ENCODE measurements around the gene RNU6-9.
A peak's percentile ranks its signal among the peaks of the same experiment; 100 is the strongest.

RNU6-9 gene

DNA sequence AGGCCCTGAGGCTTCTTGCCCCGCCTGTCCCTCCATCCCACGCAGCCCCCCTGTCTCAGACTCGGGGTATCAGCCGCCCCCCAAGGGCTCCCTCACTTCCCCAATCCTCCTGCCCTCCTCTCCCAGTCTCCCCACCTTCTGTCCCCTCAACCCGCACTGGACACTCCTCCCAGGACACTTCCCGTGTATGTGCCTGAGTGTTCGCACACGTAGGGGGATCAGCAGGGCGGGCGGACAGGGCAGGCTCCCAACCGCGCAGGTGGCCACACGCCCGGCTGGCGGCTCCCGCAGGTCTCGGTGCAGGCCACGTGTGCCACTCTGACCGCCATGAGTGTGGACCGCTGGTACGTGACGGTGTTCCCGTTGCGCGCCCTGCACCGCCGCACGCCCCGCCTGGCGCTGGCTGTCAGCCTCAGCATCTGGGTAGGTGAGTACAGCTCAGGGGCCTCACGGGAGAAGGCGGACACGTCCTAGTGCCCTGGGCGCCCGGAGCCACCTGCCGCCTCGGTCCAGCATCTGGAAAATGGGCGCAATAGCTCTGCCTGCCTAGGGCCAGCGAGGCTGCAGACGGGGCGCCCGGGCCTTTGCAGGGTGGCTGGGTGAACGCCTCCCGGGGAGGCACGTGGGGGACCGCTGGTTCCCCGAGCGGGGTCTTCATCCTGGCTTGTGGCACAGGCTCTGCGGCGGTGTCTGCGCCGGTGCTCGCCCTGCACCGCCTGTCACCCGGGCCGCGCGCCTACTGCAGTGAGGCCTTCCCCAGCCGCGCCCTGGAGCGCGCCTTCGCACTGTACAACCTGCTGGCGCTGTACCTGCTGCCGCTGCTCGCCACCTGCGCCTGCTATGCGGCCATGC is 26.1 kb downstream of the RNU6-9 start:
- no peak for DNase-seq (ENCODE audit: low spot score)

- DNase-seq (ENCODE audit: low spot score): no peak
These were observed 27.0 kb downstream of the RNU6-9 start for GRCh38 chr19:920051-920864.

GRCh38 chr19:924553-925086 is 31.3 kb downstream of the RNU6-9 start:
- DNase-seq (ENCODE audit: low spot score): no peak

GRCh38 chr19:925087-925525 is 31.8 kb downstream of the RNU6-9 start:
- DNase-seq (ENCODE audit: low spot score): no peak

DNA sequence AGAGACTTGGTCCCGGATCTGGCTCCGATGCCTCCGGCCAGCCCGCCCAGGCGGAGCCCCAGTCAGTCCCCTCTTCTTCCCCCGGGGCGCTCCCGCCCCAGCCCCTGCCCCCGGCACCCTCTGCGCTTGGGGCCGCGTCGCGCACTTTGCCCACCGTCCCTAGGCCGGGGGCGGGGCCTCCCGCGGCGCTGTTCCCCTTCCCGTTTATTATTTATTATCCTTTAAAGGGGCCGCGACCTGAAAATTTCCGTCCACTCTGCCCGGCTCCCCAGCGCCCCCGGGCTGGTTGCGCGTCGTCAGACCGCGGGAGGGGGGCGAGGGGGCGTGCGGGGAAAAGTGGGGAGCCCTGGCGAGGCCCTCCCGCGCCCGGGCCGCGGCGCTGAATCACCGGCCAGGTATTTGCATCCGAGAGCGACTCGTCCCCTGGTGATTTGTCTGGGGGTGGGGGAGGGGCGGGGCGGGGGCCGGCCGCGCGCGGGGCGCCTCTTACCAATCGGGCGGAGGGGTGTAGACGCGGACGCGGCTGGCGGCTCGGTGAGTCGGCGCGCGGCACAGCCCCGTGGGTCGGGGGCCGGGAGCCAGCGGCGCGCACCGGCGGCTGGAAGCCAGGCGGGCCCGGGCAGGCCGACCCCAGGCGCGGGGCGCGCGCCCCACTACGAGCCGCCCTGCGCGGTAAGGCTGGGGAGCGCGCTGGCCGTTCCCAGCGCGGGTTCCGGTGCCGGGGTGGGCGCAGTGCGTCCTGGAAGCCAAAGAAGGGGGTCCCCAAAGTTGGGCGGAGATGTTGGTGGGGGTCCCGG is 32.4 kb downstream of the RNU6-9 start, which contains the start of gene ARID3A:
Gene ARID3A (plus strand): TSS at position 510 of the 797 bp plus-strand sequence. CDS start 3,494 bp downstream, outside the sequence.
- DNase-seq (ENCODE audit: low spot score): peak; percentile 74

GRCh38 chr19:926323-926588 is 33.0 kb downstream of the RNU6-9 start:
- no peak for DNase-seq (ENCODE audit: low spot score)

DNA sequence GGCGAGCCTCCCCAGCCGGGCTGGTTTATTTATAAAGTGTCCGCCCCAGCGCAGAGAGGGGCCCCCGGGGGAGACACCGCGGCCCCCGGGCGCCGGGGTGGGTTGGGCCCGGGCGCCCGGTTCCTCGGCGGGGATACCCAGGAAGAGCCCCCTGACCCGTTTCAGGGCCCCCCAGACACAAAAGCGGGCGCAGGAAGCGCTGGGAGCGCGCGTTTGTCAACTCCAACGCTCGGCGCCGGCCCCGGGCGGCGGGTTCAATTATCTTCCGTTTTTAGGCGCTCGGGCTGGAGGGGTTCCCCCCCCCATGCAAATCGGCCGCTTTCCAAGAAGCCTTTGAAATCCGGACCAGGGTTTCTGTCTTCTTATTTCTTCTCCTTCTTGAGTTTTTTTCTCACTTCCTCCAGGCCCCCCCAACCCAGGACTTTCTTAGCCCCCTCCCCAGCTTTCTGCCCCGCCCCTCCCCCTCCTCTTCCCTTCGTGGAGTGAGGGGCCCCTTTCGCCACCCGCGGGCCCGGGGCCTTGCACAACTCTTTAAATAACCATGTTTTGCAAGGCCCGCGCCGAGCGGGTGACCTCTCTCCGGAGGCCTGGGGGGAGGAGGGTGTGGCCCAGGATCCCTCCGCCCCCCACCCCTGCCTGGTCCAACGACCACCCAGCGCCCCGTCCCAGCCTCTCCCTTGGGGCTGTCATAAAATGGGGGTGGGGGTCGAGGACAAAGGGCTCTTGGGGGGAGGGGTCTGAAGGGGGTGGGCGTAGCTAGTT is 33.5 kb downstream of the RNU6-9 start:
- DNase-seq (ENCODE audit: low spot score): no peak

- no peak for DNase-seq (ENCODE audit: low spot score)
These were observed 34.1 kb downstream of the RNU6-9 start for GRCh38 chr19:927351-927779.

- no peak for DNase-seq (ENCODE audit: low spot score)
These were observed 34.6 kb downstream of the RNU6-9 start for GRCh38 chr19:927780-928401.

GRCh38 chr19:928471-929202 is 35.4 kb downstream of the RNU6-9 start:
- DNase-seq (ENCODE audit: low spot score): no peak

- no peak for DNase-seq (ENCODE audit: low spot score)
These were observed 36.1 kb downstream of the RNU6-9 start for GRCh38 chr19:929203-929890.

- DNase-seq (ENCODE audit: low spot score): no peak
These were observed 36.6 kb downstream of the RNU6-9 start for GRCh38 chr19:929891-930258.

- DNase-seq (ENCODE audit: low spot score): no peak
These were observed 38.8 kb downstream of the RNU6-9 start for GRCh38 chr19:931860-932647.

- DNase-seq (ENCODE audit: low spot score): peak; percentile 50
These were observed 39.6 kb downstream of the RNU6-9 start for GRCh38 chr19:932648-933552.

- DNase-seq (ENCODE audit: low spot score): no peak
These were observed 40.2 kb downstream of the RNU6-9 start for GRCh38 chr19:933553-933882.

DNA sequence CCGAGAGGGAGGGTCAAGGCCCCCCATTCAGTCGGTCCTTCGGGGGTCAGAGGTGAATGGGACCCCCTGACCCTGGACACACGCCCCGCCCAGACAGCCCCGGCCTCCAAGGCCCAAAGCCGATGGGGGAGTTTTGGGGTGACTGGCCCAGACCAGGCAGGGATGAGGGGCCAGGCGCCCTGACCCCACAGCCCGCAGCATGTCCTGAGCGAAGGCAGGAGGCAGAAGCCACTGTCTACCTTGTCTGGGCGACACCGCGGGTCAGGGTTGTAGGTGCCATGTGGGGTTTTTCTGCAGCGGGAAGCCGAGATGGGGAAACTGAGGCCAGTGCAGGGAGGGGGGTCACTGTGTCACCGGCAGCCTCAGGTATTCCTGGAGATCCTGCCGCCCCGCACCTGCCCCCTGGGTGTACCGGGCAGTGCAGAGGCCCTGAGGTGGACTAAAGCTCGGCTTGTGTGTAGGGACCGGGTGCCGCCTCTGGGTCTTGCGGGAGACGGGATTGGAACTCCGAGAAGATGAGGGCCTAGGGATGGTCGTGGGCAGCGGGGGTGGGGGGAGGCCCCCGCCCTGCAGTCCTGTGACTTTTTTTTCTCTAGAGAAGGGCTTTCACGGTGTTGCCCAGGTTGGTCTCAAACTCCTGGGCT is 41.0 kb downstream of the RNU6-9 start:
- DNase-seq (ENCODE audit: low spot score): no peak

- DNase-seq (ENCODE audit: low spot score): peak; percentile 81
These were observed 41.7 kb downstream of the RNU6-9 start for GRCh38 chr19:934865-935479.

All from Ammon's horn (tissue), 1 donor.